Brain microvascular endothelial cell (primary cell): ENCODE data around the gene SBF2.

Experiments
- DNase-seq: peaks from one replicate; pipeline ENCODE4 v3.0.0-alpha.2; 2020
- H3K27ac ChIP-seq: fragments of 250-450 bp; sonication (Bioruptor Pico); 2 replicates; pipeline ENCODE4 v1.5.1; 2020; ENCODE audit warnings: mild to moderate bottlenecking, moderate library complexity
- H3K27me3 ChIP-seq: fragments of 250-450 bp; sonication (Bioruptor Pico); replicated peaks from 2 replicates; pipeline ENCODE4 v1.5.1; 2020; ENCODE audit warnings: mild to moderate bottlenecking
- H3K36me3 ChIP-seq: fragments of 250-450 bp; sonication (Bioruptor Pico); replicated peaks from 2 replicates; pipeline ENCODE4 v1.5.1; 2020; ENCODE audit warnings: mild to moderate bottlenecking
- H3K4me3 ChIP-seq: 2 replicates; pipeline ENCODE4 v1.5.1; 2011; ENCODE audit warnings: low read depth, mild to moderate bottlenecking, control low read depth, low read length, moderate library complexity
- in situ Hi-C: cut with HindIII; loops from 2 replicates; pipeline ENCODE4 v1.10.0; 2017; ENCODE audit warnings: low sequenced_read_pairs, low pct_ligation_motif_present
- TF ChIP-seq, protein P1 (sequence below): IDR thresholded peaks from 2 replicates; pipeline ENCODE4 v1.5.1; 2011; ENCODE audit warnings: low read depth, mild to moderate bottlenecking, moderate library complexity, low read length, control low read depth, inconsistent platforms; ENCODE audit errors: missing control alignments

Gene SBF2

DNA sequence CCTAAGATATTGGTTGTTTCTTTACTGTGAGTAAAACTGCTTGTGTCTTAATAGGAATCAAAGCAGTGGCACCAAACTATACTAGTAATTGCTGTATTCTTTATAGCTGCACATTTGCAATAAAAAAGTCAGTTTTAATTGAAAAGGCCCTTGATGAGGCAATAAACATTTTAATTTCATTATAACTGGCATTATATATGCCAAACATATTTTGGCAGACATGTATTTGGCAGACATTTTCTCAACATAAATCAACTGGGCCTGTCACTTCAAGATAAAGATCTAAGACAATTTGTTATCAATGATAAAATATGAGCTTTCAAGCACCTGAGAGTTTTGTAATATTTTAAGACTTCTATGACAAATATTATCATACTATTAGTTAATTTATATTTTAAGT, 245.7 kb downstream of the SBF2 start:
- DNase-seq = no peak
- TF ChIP-seq, protein P1, sequence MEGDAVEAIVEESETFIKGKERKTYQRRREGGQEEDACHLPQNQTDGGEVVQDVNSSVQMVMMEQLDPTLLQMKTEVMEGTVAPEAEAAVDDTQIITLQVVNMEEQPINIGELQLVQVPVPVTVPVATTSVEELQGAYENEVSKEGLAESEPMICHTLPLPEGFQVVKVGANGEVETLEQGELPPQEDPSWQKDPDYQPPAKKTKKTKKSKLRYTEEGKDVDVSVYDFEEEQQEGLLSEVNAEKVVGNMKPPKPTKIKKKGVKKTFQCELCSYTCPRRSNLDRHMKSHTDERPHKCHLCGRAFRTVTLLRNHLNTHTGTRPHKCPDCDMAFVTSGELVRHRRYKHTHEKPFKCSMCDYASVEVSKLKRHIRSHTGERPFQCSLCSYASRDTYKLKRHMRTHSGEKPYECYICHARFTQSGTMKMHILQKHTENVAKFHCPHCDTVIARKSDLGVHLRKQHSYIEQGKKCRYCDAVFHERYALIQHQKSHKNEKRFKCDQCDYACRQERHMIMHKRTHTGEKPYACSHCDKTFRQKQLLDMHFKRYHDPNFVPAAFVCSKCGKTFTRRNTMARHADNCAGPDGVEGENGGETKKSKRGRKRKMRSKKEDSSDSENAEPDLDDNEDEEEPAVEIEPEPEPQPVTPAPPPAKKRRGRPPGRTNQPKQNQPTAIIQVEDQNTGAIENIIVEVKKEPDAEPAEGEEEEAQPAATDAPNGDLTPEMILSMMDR = no peak
- Histone ChIP-seq H3K4me3 (no peak overlapping the region), H3K36me3 (no peaks in the 10 kb centered on the region), H3K27ac (no peak overlapping the region), H3K27me3 (no peaks in the 10 kb centered on the region)
- in situ Hi-C loops = no loop called here

- in situ Hi-C loops = no loop called here
- Histone ChIP-seq H3K36me3 (no peaks in the 10 kb centered on the region), H3K27me3 (no peaks in the 10 kb centered on the region), H3K4me3 (no peak overlapping the region), H3K27ac (no peak overlapping the region)
- no peak for DNase-seq
- TF ChIP-seq, protein P1 = no peak
Measured at GRCh38 chr11:10044618-10045017, 249.4 kb downstream of the SBF2 start.

- Histone ChIP-seq H3K27me3 (no peaks in the 10 kb centered on the region), H3K36me3 (no peaks in the 10 kb centered on the region), H3K27ac (no peak overlapping the region), H3K4me3 (no peak overlapping the region)
- TF ChIP-seq, protein P1 = no peak
- in situ Hi-C loops = no loop called here
- DNase-seq = no peak
Measured at GRCh38 chr11:10042699-10043098, 251.3 kb downstream of the SBF2 start.

- Histone ChIP-seq H3K36me3 (no peaks in the 10 kb centered on the region), H3K27me3 (no peaks in the 10 kb centered on the region), H3K27ac (no peak overlapping the region), H3K4me3 (no peak overlapping the region)
- in situ Hi-C loops = no loop called here
- TF ChIP-seq, protein P1 = no peak
- DNase-seq = no peak
Measured at GRCh38 chr11:10041748-10042446, 252.1 kb downstream of the SBF2 start.

GRCh38 chr11:10041332-10041731, 252.7 kb downstream of the SBF2 start:
- no peak overlapping the region for H3K27ac ChIP-seq
- in situ Hi-C loops = no loop called here
- no peak for DNase-seq
- no peak overlapping the region for H3K4me3 ChIP-seq
- H3K27me3 ChIP-seq = no peaks in the 10 kb centered on the region
- TF ChIP-seq, protein P1 = no peak
- no peaks in the 10 kb centered on the region for H3K36me3 ChIP-seq
